GM19043 (cell line): Measurements from ENCODE around the gene GUCA1C.

ENCODE experiments used
- ATAC-seq: cut with Tn5 transposase; IDR thresholded peaks from one replicate; pipeline ENCODE4 v1.9.1; 2021; ENCODE audit warnings: low read depth; ENCODE audit not compliant: unreplicated experiment

Gene GUCA1C, protein sequence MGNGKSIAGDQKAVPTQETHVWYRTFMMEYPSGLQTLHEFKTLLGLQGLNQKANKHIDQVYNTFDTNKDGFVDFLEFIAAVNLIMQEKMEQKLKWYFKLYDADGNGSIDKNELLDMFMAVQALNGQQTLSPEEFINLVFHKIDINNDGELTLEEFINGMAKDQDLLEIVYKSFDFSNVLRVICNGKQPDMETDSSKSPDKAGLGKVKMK

DNA sequence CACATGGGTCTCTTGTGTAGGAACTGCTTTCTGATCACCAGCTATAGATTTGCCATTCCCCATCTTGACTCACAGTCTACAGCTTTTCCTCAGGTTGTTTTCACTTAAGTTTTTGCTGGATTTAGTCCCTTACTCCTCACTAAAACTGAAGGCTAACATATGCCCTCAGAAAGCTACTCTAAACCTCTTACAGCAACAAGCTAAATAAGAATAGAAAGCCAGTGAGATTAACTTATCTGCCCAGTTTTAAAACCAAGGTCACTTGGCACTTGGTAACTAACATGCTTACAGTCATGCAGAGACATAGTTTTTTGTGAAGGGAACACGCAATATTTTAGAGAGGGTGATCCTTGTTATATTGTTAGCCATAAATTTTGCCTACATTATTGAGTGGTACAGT lies at the start of gene GUCA1C:
GUCA1C (minus strand) TSS at position 180 of the 400 bp plus-strand sequence; CDS start at position 63, 117 bp downstream.
- ATAC-seq: no peak

DNA sequence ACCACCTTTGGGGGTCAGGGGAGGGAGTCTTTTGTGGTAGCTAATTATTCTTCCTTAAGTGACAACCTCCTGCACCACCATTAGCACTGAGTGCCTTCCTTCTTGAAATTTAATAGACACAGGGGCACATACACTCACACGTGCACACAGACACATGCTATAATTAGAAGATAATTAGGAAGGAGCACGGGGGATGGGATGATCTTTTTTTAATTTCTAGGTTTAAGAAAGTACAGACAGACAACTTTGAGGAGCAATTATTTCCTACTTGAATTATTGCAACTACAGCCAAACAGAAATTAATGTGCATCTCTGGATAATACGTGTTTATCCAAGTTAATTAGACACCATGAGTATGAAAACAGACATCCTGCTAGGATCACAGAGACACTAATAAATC lies 44.8 kb upstream of the GUCA1C start:
- ATAC-seq: no peak

DNA sequence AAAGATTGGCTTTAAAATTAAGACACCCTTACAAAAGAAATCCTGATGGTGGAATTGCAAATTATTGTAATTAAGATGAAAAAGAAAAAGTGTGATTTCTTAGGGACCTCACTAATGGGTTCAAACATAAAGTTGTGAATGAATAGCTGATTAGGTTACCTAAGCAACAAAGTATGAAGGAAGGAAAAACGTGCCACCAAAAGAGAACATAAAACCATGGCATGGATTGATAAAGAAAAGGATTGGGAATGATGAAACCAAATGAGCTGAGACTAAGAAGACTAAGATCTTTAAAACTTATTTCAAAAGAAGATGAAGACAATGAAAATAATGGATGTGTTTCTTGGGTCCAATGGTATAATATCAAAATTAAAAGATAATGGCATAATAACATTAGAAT lies 32.2 kb upstream of the GUCA1C start:
- no peak for ATAC-seq

DNA sequence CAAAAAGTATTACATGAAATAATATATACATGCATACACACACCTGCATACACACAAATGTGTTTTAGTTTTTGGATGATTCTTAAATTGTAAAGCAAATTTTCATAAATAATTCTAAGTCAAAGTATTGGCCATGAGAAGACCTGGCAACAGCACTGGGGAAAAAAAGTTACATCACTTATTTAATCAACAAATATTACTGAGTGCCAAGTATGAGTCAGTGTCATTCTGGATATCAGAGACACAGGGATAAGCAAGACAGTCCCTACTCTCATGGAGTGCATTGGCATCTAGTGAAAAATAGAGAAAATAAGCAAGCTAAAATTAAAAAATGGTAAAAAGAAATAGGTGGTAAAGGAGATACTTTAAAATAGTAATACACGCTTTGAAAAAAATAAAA lies 29.4 kb upstream of the GUCA1C start:
- ATAC-seq: no peak

DNA sequence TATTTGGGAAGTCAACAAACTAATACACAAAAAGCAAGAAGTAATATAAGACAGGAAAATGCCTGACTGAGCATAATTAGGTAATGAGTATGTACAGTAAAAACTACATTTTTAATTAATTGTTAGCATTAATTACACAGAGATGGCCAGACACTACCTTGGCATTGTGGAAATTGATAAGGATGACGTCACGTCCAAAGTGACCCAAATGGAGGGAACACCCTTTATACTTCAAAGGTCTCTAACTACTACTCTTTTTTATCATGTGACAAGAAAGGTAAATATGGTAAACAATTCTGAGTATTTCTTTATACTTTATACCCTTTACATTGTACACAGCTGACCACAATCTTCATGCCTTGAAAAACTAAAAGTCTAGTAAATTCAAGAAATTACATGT lies 22.4 kb upstream of the GUCA1C start:
- no peak for ATAC-seq

DNA sequence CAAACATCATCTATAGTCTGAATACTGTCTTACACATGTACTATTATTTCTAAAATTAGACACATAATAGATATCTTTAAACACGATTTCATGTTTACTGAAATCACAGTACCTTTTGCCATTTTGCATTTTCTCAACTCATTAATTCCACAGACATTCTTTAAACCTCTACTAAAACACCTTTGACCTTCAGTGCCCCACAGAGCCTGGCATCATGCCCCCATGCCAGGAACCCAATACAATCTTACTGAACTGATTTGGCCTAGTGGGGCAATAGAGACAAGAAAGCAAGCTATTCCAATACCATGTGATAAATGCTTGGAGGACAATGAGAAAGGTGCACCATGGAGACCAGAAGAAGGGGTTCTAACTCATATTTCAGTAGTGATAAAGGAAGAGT lies 19.3 kb upstream of the GUCA1C start:
- no peak for ATAC-seq

DNA sequence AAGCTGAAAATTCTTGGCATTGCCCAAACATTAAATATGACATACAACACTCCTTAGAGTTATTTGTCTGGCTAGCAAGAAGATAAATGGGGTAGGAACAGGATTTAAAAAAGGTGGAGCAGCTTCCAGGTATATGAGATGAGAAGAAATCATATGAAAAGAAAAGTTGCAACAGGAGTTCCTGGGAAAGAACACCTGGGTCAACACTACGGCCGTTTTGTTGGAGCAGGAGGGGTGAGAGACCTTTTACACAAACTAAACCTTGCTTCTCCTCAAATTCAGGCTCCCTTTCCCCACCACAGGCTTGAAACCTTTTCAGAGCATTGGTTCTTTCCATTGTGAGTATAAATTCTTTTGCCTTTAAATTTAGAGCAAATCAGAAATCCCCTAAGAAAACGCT lies 18.8 kb upstream of the GUCA1C start:
- ATAC-seq: no peak

DNA sequence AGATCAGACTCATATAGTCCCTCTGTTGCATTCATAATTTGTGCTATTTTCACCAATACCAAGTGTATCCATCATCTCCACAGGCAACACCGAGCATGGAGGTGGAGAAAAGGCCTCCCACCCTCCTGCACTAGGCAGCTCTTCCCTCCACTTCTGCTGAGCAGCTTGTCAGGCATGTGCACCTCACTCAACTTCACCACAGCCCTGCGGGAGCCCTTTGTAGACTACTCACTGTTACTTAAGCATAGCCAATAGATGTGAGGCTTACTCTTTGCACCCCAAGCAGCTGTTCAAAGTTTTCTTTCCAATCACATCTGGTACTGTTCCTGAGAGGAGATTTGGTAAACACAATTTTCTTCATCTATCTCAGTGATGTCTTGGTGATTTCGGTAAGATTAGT lies 16.9 kb upstream of the GUCA1C start:
- no peak for ATAC-seq

DNA sequence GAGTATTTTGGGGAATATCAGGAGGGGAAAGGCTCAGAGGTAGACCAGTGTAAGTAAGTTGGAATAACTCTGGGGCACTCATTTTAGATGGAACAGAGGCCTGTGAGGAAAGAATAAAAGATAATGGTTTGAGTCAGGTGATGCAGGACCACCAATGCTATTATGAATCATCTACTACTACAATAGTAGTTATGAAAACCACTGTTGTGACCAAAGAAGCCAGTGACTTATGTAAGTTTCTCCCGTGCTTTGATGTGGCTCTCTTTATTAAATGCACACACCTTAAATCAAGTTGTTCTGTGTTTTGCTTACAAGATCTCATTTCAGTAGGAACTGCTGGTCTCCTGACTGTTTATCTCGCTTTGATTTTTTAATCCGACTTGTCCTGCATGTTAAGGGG lies 13.1 kb upstream of the GUCA1C start:
- no peak for ATAC-seq

DNA sequence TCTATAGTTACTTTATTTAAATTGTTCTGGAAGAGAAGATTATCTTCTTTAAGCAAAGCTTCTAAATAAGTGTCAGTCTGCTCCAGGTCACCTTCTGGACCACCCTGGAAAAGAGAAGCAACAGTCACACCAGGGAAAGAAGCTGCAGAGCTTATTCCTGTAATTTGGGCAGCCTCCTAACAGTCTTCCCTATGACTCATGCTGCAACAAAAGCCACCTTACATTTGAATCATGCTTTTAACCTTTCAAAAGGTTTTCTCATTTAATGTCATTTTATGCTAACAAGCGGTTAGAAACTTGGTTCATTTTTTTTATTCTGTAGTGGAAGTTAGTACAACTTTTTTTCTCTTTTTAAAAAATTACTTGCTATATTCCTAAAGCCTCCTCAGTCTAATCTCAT lies 5.3 kb upstream of the GUCA1C start:
- no peak for ATAC-seq

DNA sequence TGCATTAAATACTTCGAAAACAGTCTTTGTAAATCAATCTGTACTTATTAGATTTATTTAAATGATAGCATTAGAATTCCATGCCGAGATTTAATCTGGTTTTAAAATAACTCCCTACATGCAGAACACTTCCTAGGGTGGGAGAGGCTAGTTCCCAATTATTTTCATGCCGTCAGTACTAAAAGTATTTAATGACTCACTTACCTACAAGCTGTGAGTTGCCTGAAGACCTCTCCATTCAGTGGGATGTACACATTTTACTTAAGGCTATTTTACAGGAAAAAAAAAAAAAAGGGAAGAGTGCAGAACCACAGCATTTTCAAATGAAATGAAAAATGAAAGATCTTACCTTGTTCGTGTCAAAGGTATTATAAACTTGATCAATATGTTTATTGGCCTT lies 469 bp downstream of the GUCA1C start:
- ATAC-seq: no peak

DNA sequence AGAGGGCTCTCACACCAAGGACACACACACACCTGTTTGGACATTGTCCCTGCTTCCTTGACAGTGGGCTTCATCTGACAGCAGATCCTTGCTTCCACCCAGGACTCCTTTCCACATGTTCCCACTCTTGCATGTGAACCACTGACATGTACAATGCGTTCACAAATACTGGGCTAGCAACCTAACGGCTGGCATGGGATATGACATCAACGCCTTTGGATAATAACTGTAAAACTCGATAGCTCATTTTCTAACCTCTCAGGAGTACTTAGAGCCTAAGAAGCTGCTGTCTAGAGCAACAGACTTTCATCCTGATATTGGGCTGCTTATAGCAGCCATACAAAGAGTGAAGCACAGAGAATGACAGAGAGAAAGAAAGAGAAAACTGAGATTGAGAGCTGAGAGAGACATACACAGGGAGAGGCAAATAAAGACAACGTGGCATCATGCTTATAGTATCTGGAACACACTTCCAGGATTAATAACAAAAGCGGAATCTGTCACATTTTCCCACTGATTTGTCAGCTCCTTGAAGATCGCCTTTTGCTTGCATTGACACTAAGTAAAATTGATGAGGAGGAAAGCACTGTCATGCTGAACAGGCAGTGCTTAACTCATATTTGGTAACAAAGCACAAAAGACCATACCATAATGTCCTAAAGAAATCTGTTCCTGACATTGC lies 1.7 kb downstream of the GUCA1C start:
- no peak for ATAC-seq

DNA sequence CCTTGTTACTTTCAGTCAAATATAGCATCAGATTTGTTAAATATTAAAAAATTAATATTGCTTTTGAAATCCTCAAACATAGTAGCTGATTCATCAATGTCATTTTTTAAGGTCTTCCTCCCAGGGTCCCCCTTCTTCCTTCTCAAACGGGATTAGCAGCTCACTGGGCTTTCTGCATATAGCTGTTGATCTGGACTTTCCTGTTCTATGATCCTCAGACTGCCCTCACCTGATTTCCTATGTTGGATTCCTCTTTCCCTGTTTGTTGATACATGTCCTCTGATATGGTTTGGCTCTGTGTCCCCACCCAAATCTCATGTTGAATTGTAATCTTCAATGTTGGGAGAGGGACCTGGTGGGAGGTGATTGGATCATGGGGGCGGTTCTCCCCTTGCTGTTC lies 5.8 kb downstream of the GUCA1C start:
- no peak for ATAC-seq

DNA sequence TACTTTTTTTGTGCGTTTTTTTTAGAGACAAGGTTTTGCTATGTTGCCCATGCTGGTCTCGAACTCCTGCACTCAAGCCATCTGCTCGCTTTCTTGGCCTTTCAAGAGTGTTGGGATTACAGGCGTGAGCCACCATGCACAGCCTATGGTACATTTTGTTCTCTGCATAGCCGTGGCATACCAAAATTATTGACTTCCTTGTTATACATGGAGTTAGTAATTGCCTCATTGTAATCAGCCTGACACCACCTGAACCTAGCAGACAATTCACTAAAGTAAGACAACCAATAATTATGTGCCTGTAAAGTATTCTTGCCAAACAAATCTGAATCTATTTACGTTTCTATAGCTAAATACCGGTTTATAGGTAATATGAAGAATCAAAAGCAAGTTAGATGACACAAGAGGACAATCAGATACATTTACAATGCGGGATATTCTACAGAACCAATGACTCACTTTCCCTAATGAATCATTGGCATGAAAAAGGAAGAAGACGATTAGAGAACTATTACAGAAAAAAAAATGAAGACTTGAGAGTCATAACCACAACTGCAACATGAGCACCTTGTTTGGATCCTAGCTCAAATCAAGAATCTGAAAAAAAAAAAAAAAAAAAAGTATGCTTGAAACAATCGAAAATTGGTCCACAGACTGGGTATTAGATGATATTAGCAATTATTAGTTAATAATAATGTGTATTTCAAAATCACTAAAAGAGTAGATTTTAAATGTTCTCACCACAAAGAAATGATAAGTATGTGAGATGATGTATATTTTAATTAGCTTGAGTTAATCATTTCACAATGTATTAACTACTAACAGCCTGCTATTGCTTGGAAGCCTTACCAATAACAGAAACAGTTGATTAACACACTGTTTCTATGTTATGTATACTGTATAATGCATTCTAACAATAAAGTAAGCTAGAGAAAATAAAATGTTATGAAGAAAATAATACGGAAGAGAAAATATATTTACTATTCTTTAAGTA lies 7.1 kb downstream of the GUCA1C start:
- no peak for ATAC-seq

DNA sequence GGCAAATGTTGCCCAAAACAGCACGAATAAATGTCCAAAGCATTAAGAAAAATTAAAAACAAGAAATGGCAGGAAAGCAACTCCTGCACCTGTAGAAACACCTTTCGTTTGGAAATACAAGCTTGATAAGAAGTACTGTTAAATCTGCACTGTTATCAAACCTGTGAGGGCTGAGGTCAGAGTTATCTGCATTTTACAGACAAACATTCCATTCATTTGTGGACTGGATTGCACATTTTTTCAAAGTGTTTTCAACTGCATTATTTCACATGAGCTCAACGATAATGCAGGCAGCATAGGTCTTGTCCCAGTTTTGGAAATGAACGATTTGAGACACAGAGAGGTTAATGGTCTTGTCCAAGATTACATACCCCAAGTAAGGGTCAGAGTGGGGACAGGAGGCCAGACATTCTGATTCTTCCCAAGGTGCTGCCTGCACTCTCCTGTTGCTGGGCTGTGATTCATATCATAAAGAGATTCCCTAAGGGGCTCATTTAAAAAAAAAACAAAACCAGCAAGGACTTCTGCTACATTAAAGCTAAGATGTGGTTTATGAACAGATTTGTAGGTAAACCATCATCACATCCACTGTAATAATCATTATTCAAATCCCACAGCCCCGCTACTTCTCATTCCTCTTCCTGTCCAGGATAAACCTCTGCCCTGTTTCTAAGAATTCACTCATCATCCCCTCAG lies 13.0 kb downstream of the GUCA1C start:
- no peak for ATAC-seq

DNA sequence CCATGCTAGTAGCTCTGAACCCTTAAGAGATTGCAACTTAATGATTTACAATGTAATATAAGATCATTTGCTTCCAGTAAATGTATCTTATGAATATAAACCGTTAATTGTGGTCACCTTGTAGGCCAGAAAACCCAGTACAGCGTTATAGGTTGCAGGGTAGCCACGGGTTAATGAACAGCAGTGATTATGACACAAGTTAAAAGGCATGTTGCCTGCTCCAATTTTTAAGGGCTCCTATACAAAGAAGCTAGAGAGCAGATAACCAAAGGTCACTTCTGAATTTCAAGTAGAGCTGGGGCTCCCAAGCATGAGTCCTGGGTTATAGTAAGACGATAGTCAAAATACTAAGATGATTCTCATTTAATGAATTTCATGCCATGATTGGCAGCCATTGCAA lies 13.5 kb downstream of the GUCA1C start:
- no peak for ATAC-seq

DNA sequence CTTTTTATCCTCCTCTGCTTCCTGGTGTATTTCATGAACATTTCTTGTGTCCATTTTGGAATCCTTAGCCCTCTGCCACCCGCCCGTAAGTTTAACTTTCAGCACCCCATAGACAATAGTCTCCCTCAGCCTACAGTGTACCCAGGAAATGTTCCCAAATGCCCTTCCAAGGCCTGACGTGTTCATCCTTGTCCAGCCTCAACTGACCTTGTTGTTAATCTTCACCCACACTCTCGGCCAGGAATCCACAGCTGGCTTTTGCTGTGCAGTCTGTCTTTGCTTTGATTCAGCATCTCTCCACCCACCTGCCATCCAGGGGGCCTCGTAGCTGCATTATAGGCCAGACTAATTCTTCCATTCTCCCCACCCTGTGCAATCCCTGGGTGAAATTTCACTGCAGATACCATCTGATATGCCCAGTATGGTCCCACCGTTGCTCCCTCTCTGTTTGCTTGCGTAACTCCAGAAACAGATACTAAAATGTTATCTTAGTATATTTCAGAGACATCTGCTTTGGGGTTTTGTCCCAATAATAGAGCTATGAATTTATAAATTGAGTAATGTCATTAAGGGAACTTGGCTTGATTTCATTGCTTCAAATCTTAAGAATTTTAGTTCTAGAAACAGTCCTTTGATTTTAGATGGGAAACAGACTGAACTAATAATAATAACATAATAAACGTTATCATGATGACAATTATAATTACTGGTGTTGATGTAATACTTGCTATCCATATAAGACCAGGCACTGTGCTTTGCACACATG lies 16.6 kb downstream of the GUCA1C start:
- no peak for ATAC-seq

DNA sequence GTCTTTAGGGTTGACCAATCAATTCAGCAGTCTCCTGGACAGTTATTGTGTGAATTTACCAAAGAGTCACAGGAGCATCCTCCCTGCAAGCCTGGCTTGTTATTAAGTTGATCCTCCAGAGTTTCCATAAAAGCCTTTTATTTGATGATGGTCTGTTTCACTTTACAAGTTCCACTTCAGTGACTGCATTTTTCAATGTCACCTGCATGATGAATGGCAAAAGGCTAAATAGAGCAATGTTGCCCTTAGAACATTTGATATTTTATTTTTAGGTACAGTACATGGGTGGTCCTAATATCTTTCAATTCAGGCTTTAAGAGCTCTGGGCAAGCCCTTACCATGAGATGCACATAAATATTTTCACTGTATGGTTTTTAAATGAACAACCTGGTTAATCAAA lies 22.6 kb downstream of the GUCA1C start:
- no peak for ATAC-seq

DNA sequence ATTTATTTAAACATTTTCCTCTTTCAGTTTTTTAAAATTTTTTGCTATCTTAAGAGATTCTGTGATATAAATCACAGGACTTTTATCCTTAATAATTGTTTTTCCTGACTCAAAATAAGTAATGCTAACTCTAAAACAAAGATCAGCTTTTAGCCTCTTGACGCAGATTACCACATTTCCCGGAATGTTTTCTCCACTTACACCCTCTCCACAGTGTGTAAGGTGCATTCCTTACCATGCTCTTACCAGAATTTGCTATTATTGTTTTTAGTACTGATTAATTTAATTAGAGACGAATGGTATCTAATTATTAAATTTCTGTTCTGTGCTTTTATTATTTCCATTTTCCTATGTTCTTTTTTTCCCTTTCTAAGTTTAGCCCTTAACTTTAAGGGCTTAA lies 34.8 kb downstream of the GUCA1C start:
- ATAC-seq: no peak
